GM23338 (cell line): ENCODE results near the gene LRRC47. TPM values are rescaled to one million over a fixed set of nuclear protein-coding genes. Genes with fewer than 3 reads are reported as not detected.
A peak's percentile ranks its signal among the peaks of the same experiment; 100 is the strongest.

ENCODE experiments used
- ATAC-seq: fragments of 200-7000 bp; cut with Tn5 transposase; 3 replicates; pipeline ENCODE4 v1.9.1; 2020
- DNase-seq: peaks from one replicate; pipeline ENCODE4 v3.0.0-alpha.2; 2015; ENCODE audit warnings: low spot score
- H2AFZ ChIP-seq: fragments of 200-600 bp; sonication (generic); 2 replicates; pipeline ENCODE4 v1.8.0; 2016; ENCODE audit warnings: antibody characterized with exemption, mild to moderate bottlenecking, moderate library complexity
- H3F3A ChIP-seq: fragments of 200-600 bp; sonication (generic); replicated peaks from 2 replicates; pipeline ENCODE4 v1.8.0; 2017; ENCODE audit warnings: antibody characterized with exemption, mixed run types, low read depth
- H3K27ac ChIP-seq: fragments of 200-600 bp; sonication (generic); 2 replicates; pipeline ENCODE4 v1.6.1; 2016; ENCODE audit warnings: low read depth
- H3K27me3 ChIP-seq: fragments of 200-600 bp; sonication (generic); 2 replicates; pipeline ENCODE4 v1.8.0; 2016; ENCODE audit warnings: mild to moderate bottlenecking, mixed run types, moderate library complexity; ENCODE audit not compliant: insufficient read depth
- H3K36me3 ChIP-seq: fragments of 200-600 bp; sonication (generic); 2 replicates; pipeline ENCODE4 v1.8.0; 2016; ENCODE audit warnings: mild to moderate bottlenecking; ENCODE audit not compliant: insufficient read depth
- H3K4me1 ChIP-seq: fragments of 200-600 bp; sonication (generic); 2 replicates; pipeline ENCODE4 v1.8.0; 2016; ENCODE audit warnings: mild to moderate bottlenecking, moderate library complexity; ENCODE audit not compliant: insufficient read depth
- H3K4me2 ChIP-seq: fragments of 200-600 bp; sonication (generic); 2 replicates; pipeline ENCODE4 v1.7.1; 2017; ENCODE audit warnings: mixed run types
- H3K4me3 ChIP-seq: fragments of 200-600 bp; sonication (generic); 2 replicates; pipeline ENCODE4 v1.6.1; 2016; ENCODE audit warnings: mixed run types
- H3K79me2 ChIP-seq: fragments of 200-600 bp; sonication (generic); replicated peaks from 2 replicates; pipeline ENCODE4 v1.8.0; 2017; ENCODE audit warnings: mild to moderate bottlenecking; ENCODE audit not compliant: insufficient read depth
- H3K9me2 ChIP-seq: fragments of 200-600 bp; sonication (generic); 2 replicates; pipeline ENCODE4 v1.8.0; 2017; ENCODE audit not compliant: insufficient read depth
- H4K20me1 ChIP-seq: fragments of 200-600 bp; sonication (generic); replicated peaks from 2 replicates; pipeline ENCODE4 v1.8.0; 2017; ENCODE audit warnings: mild to moderate bottlenecking; ENCODE audit not compliant: insufficient read depth
- H3K27ac Mint-ChIP-seq: 2 replicates; pipeline ENCODE4 v1.8.0; 2020; ENCODE audit warnings: inconsistent platforms, mild to moderate bottlenecking, moderate library complexity, mixed read lengths
- H3K27me3 Mint-ChIP-seq: 3 replicates; pipeline ENCODE4 v1.8.0; 2022; ENCODE audit warnings: low read depth, mild to moderate bottlenecking, moderate library complexity, mixed read lengths, inconsistent platforms; ENCODE audit not compliant: insufficient read depth, poor library complexity
- H3K36me3 Mint-ChIP-seq: 3 replicates; pipeline ENCODE4 v1.8.0; 2021; ENCODE audit warnings: low read depth, mild to moderate bottlenecking, inconsistent platforms, moderate library complexity, mixed read lengths
- H3K4me1 Mint-ChIP-seq: 3 replicates; pipeline ENCODE4 v1.8.0; 2020; ENCODE audit warnings: mild to moderate bottlenecking, inconsistent platforms, mixed read lengths
- H3K4me3 Mint-ChIP-seq: 3 replicates; pipeline ENCODE4 v1.8.0; 2021; ENCODE audit warnings: moderate library complexity, mild to moderate bottlenecking, inconsistent platforms, mixed read lengths
- H3K9me3 Mint-ChIP-seq: 3 replicates; pipeline ENCODE4 v1.8.0; 2020; ENCODE audit warnings: moderate library complexity, mild to moderate bottlenecking, inconsistent platforms, mixed read lengths
- CREB1 ChIP-seq: fragments of 250-450 bp; sonication (Bioruptor Pico); IDR thresholded peaks from 2 replicates; pipeline ENCODE4 v1.5.0; 2020; ENCODE audit warnings: low read depth, mild to moderate bottlenecking, moderate library complexity
- EZH2 ChIP-seq: fragments of 200-600 bp; sonication (generic); IDR thresholded peaks from one replicate; pipeline ENCODE4 v1.8.0; 2017; ENCODE audit warnings: antibody characterized with exemption, mild to moderate bottlenecking, low read depth; ENCODE audit not compliant: unreplicated experiment
- EZH2phosphoT487 ChIP-seq: fragments of 200-600 bp; sonication (generic); IDR thresholded peaks from one replicate; pipeline ENCODE4 v1.8.1; 2018; ENCODE audit warnings: antibody characterized with exemption; ENCODE audit not compliant: unreplicated experiment
- JUNB ChIP-seq: IDR thresholded peaks from one replicate; pipeline ENCODE4 v1.6.1; 2016; ENCODE audit warnings: antibody characterized with exemption; ENCODE audit not compliant: unreplicated experiment
- POLR2AphosphoS5 ChIP-seq: IDR thresholded peaks from 2 replicates; pipeline ENCODE4 v1.6.1; 2016; ENCODE audit warnings: antibody characterized with exemption, low read depth
- STAT1 ChIP-seq: IDR thresholded peaks from one replicate; pipeline ENCODE4 v1.6.1; 2016; ENCODE audit warnings: antibody characterized with exemption; ENCODE audit not compliant: unreplicated experiment
- polyA plus RNA-seq: library from polyadenylated mRNA; unstranded; fragments of >200 nt; fragmentation: Nextera tagmentation; extraction: Ambion mirVana; gene quantifications from 2 replicates; pipeline ENCODE4 v1.2.1, GENCODE V29; 2016
- total RNA-seq: library from RNA; depleted of rRNA; stranded (reverse); fragments of >200 nt; shearing (Covaris generic); gene quantifications from 2 replicates; pipeline ENCODE4 v1.2.3, GENCODE V29; 2014
- TF ChIP-seq, protein P1 (sequence below), 2 experiments: fragments of 200-600 bp in 1 of 2; sonication (generic) in 1 of 2; conservative IDR thresholded peaks; 2 replicates each; pipeline versions ENCODE4 v1.5.1 to v1.6.1; 2016 to 2017; ENCODE audit warnings: antibody characterized with exemption in 2 of 2, low read depth in 2 of 2, mild to moderate bottlenecking in 2 of 2, moderate library complexity in 1 of 2
- TF ChIP-seq, protein P2 (sequence below): IDR thresholded peaks from 2 replicates; pipeline ENCODE4 v1.6.1; 2016; ENCODE audit warnings: antibody characterized with exemption
- TF ChIP-seq, protein P3 (sequence below): IDR thresholded peaks from one replicate; pipeline ENCODE4 v1.6.1; 2018; ENCODE audit warnings: antibody characterized with exemption; ENCODE audit not compliant: unreplicated experiment

Gene LRRC47
- total and polyA plus RNA-seq, 2 experiments from 2014 or later: 15.8 to 76.8 TPM

DNA sequence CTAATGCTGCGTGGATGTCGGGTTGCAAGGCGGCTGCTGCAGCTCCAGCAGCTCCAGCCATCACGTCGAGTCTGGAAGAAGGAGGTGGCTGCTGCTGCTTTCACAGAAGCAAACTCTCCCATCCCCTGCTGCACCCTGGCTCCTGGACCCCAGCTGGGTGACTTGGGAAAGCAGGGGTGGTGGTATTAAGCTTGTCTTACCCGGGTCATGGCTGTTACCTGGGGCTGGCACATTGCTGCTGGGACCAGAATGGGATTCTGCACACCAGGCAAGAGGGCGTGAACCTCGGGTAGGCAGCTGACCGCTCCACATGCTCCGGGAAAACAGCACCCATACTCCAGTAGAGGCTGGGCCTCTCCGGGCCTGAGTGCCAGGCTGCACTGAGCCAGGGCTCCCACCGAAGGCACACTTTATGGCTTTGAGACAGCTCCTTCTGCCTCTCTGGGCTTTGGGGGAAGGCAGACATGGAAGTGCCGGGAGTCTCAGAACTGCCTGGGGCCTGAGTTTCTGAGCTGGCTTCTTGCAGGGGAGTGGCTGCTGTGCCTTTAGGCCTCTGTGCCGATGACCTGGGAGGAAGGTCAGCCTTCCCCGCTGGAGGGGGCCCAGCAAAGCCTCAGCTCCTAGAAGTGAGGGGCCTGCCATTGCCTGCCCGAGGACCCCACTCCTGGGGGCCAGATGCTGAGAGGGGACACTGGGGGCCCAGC, 22.6 kb downstream of the LRRC47 start (continued):
- TF ChIP-seq, protein P1, sequence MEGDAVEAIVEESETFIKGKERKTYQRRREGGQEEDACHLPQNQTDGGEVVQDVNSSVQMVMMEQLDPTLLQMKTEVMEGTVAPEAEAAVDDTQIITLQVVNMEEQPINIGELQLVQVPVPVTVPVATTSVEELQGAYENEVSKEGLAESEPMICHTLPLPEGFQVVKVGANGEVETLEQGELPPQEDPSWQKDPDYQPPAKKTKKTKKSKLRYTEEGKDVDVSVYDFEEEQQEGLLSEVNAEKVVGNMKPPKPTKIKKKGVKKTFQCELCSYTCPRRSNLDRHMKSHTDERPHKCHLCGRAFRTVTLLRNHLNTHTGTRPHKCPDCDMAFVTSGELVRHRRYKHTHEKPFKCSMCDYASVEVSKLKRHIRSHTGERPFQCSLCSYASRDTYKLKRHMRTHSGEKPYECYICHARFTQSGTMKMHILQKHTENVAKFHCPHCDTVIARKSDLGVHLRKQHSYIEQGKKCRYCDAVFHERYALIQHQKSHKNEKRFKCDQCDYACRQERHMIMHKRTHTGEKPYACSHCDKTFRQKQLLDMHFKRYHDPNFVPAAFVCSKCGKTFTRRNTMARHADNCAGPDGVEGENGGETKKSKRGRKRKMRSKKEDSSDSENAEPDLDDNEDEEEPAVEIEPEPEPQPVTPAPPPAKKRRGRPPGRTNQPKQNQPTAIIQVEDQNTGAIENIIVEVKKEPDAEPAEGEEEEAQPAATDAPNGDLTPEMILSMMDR (conservative IDR thresholded peaks at IDR 0.05; ENCODE audit: low read depth in 2 of 2): no peak
- no peak for TF ChIP-seq JUNB
- TF ChIP-seq, protein P2, sequence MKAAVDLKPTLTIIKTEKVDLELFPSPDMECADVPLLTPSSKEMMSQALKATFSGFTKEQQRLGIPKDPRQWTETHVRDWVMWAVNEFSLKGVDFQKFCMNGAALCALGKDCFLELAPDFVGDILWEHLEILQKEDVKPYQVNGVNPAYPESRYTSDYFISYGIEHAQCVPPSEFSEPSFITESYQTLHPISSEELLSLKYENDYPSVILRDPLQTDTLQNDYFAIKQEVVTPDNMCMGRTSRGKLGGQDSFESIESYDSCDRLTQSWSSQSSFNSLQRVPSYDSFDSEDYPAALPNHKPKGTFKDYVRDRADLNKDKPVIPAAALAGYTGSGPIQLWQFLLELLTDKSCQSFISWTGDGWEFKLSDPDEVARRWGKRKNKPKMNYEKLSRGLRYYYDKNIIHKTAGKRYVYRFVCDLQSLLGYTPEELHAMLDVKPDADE: no peak
- TF ChIP-seq STAT1: no peak
- no peak for TF ChIP-seq EZH2
- no peak for TF ChIP-seq CREB1 (CRISPR knock-in tag)
- TF ChIP-seq, protein P3, sequence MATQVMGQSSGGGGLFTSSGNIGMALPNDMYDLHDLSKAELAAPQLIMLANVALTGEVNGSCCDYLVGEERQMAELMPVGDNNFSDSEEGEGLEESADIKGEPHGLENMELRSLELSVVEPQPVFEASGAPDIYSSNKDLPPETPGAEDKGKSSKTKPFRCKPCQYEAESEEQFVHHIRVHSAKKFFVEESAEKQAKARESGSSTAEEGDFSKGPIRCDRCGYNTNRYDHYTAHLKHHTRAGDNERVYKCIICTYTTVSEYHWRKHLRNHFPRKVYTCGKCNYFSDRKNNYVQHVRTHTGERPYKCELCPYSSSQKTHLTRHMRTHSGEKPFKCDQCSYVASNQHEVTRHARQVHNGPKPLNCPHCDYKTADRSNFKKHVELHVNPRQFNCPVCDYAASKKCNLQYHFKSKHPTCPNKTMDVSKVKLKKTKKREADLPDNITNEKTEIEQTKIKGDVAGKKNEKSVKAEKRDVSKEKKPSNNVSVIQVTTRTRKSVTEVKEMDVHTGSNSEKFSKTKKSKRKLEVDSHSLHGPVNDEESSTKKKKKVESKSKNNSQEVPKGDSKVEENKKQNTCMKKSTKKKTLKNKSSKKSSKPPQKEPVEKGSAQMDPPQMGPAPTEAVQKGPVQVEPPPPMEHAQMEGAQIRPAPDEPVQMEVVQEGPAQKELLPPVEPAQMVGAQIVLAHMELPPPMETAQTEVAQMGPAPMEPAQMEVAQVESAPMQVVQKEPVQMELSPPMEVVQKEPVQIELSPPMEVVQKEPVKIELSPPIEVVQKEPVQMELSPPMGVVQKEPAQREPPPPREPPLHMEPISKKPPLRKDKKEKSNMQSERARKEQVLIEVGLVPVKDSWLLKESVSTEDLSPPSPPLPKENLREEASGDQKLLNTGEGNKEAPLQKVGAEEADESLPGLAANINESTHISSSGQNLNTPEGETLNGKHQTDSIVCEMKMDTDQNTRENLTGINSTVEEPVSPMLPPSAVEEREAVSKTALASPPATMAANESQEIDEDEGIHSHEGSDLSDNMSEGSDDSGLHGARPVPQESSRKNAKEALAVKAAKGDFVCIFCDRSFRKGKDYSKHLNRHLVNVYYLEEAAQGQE: no peak

DNA sequence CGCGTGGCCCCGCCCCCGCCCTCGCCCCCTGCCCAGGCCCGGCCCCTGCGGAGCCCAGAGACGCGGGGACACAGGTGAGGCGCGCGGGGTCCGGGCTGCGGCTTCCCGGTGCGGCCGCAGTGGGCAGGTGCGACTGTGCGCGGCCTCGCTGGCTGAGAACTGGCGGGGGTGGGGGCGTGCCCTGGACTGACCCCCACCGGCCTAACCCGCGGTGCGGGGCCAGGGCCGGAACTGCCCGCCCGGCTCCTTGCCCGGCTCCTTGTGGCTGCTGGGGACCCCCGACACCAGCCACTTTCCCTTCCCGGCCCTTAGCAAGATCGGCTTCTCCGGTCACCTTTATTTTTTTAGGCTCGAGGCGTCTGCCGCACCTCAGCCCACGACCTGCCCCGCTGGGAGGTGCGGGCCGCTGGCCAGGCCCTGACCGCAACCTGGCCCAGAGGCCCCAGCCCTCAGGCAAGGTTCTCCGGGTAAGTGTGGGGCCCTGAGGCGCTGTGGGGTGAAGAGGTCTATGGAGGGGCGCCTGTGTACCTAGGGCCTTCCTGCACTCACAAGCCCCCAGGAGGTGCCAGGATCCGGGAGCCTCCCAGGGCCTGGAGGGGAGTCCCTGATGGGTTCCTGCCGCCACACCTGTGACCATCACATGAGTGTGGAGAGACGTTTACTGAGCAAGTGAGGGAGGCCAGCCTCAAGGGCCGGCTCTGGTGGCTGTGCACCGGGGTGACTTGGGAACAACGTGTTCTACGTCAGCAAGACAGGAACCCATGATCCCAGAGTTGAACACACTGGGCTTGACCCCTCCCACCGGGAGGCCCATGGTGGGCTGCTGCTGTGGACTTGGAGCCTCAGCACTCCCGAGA, 23.4 kb downstream of the LRRC47 start, which contains the start of gene SMIM1:
SMIM1 (plus strand) TSS at position 35 of the 857 bp plus-strand sequence. CDS start 2,625 bp downstream, outside the sequence.
- Histone ChIP-seq H3F3A (peaks cover 6% of the 10 kb centered on the region; the same call in 1 of the 2 replicates), H3K27me3 (no peaks in the 10 kb centered on the region), H3K4me2 (peak within 1 kb of the TSS; percentile 90), H3K9me2 (no peaks in the 10 kb centered on the region), H3K36me3 (no peaks in the 10 kb centered on the region), H3K79me2 (no peaks in the 10 kb centered on the region), H3K4me3 (peak within 1 kb of the TSS; percentile 64), H4K20me1 (no peaks in the 10 kb centered on the region), H2AFZ (peak within 1 kb of the TSS; percentile 87), H3K4me1 (peaks cover 13% of the 10 kb centered on the region; the same call in 1 of the 2 replicates), H3K27ac (no peak within 1 kb of the TSS)
- H3K9me3 Mint-ChIP-seq: no peaks in the 10 kb centered on the region; the same call in 2 of the 3 replicates
- peak; percentile 52 for TF ChIP-seq POLR2AphosphoS5
- TF ChIP-seq EZH2phosphoT487: no peak
- TF ChIP-seq, protein P3: no peak
- H3K4me1 Mint-ChIP-seq: peaks cover 19% of the 10 kb centered on the region
- no peak within 1 kb of the TSS for H3K27ac Mint-ChIP-seq
- H3K27me3 Mint-ChIP-seq: peaks cover 9% of the 10 kb centered on the region
- H3K4me3 Mint-ChIP-seq: peak within 1 kb of the TSS; percentile 69
- H3K36me3 Mint-ChIP-seq: no peaks in the 10 kb centered on the region
- DNase-seq (no peak), ATAC-seq (peak; percentile 2)
